OCI-LY1 (cell line): ENCODE results near the gene CPN1.

Experiments
- H2AFZ ChIP-seq: fragments of 200-600 bp; sonication (generic), shearing (Covaris generic); 2 replicates; pipeline ENCODE4 v1.6.0; 2014; ENCODE audit warnings: antibody characterized with exemption, mild to moderate bottlenecking, low read length
- H3F3A ChIP-seq: fragments of 200-600 bp; sonication (generic), shearing (Covaris generic); 2 replicates; pipeline ENCODE4 v1.6.0; 2014; ENCODE audit warnings: mild to moderate bottlenecking, antibody characterized with exemption, low read length, moderate library complexity; ENCODE audit not compliant: insufficient read depth
- H3K27ac ChIP-seq: fragments of 200-600 bp; sonication (generic); 2 replicates; pipeline ENCODE4 v1.5.1; 2014; ENCODE audit warnings: low read length, mixed run types, mild to moderate bottlenecking, low read depth; ENCODE audit not compliant: poor library complexity, severe bottlenecking
- H3K27me3 ChIP-seq: fragments of 200-600 bp; sonication (generic); 2 replicates; pipeline ENCODE4 v1.6.0; 2014; ENCODE audit warnings: antibody characterized with exemption, mild to moderate bottlenecking, low read length, moderate library complexity; ENCODE audit not compliant: insufficient read depth
- H3K36me3 ChIP-seq: fragments of 200-600 bp; sonication (generic); 2 replicates; pipeline ENCODE4 v1.6.1; 2014; ENCODE audit warnings: mild to moderate bottlenecking, antibody characterized with exemption, low read length, moderate library complexity, mixed read lengths; ENCODE audit not compliant: insufficient read depth
- H3K4me1 ChIP-seq: fragments of 200-600 bp; sonication (generic); 2 replicates; pipeline ENCODE4 v1.5.1; 2014; ENCODE audit warnings: mild to moderate bottlenecking, low read length, moderate library complexity; ENCODE audit not compliant: insufficient read depth, severe bottlenecking
- H3K4me2 ChIP-seq: fragments of 200-600 bp; sonication (generic), shearing (Covaris generic); 2 replicates; pipeline ENCODE4 v1.6.1; 2014; ENCODE audit warnings: low read length
- H3K4me3 ChIP-seq: fragments of 200-600 bp; sonication (generic); 2 replicates; pipeline ENCODE4 v1.5.1; 2014; ENCODE audit warnings: low read length, low read depth, mild to moderate bottlenecking, mixed read lengths; ENCODE audit not compliant: poor library complexity, severe bottlenecking
- H3K79me2 ChIP-seq: fragments of 200-600 bp; shearing (Covaris generic); 2 replicates; pipeline ENCODE4 v1.6.1; 2016; ENCODE audit warnings: mixed run types, low read length, mixed read lengths; ENCODE audit not compliant: insufficient read depth
- H3K9ac ChIP-seq: fragments of 200-600 bp; sonication (generic), shearing (Covaris generic); 2 replicates; pipeline ENCODE4 v1.6.1; 2014; ENCODE audit warnings: mild to moderate bottlenecking, low read length, mixed read lengths
- H3K9me2 ChIP-seq: fragments of 200-600 bp; sonication (generic), shearing (Covaris generic); 2 replicates; pipeline ENCODE4 v1.6.1; 2014; ENCODE audit warnings: low read depth, mild to moderate bottlenecking, low read length, mixed read lengths
- H3K9me3 ChIP-seq: fragments of 200-600 bp; shearing (Covaris generic); 2 replicates; pipeline ENCODE4 v1.6.1; 2014; ENCODE audit warnings: low read length, mixed read lengths
- H4K20me1 ChIP-seq: fragments of 200-600 bp; sonication (generic), shearing (Covaris generic); 2 replicates; pipeline ENCODE4 v1.6.0; 2016; ENCODE audit warnings: mild to moderate bottlenecking, low read length; ENCODE audit not compliant: insufficient read depth
- EZH2 ChIP-seq: fragments of 200-600 bp; sonication (generic), shearing (Covaris generic); IDR thresholded peaks from 2 replicates; pipeline ENCODE4 v1.8.0; 2017; ENCODE audit warnings: borderline replicate concordance, mixed run types, mild to moderate bottlenecking, antibody characterized with exemption, low read length, moderate library complexity, mixed read lengths
- TF ChIP-seq, protein P1 (sequence below): fragments of 200-600 bp; sonication (generic), shearing (Covaris generic); IDR thresholded peaks from 2 replicates; pipeline ENCODE4 v1.5.1; 2017; ENCODE audit warnings: mild to moderate bottlenecking, antibody characterized with exemption, low read length, moderate library complexity, mixed read lengths

CPN1 gene

DNA sequence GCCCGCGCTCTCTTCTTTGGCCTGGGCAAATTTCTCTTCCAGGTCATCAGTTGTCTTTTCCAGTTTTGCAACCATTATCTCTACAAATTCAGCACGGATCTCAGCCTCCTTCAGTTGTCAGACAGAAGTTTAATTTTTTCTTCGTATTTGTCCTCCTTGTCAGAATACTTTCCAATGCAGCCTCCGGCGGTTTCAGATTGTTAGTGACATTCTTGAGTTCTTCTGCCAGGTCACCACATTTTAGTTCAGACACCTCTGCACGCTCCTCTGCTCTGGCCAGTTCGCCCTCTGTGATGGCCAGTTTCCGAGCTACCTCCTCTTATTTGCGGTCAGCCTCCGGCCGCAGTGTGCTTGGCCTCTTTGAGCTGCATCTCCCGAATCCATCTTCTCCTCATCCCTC is 32.8 kb upstream of the CPN1 start:
- TF ChIP-seq EZH2: no peak
- TF ChIP-seq, protein P1, sequence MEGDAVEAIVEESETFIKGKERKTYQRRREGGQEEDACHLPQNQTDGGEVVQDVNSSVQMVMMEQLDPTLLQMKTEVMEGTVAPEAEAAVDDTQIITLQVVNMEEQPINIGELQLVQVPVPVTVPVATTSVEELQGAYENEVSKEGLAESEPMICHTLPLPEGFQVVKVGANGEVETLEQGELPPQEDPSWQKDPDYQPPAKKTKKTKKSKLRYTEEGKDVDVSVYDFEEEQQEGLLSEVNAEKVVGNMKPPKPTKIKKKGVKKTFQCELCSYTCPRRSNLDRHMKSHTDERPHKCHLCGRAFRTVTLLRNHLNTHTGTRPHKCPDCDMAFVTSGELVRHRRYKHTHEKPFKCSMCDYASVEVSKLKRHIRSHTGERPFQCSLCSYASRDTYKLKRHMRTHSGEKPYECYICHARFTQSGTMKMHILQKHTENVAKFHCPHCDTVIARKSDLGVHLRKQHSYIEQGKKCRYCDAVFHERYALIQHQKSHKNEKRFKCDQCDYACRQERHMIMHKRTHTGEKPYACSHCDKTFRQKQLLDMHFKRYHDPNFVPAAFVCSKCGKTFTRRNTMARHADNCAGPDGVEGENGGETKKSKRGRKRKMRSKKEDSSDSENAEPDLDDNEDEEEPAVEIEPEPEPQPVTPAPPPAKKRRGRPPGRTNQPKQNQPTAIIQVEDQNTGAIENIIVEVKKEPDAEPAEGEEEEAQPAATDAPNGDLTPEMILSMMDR: no peak
- Histone ChIP-seq H3K36me3 (no peaks in the 10 kb centered on the region), H3K9me3 (no peaks in the 10 kb centered on the region), H2AFZ (no peak overlapping the region), H3K9me2 (no peaks in the 10 kb centered on the region), H4K20me1 (no peaks in the 10 kb centered on the region), H3K9ac (no peak overlapping the region), H3K27me3 (no peaks in the 10 kb centered on the region), H3K79me2 (no peaks in the 10 kb centered on the region), H3K27ac (no peak overlapping the region), H3K4me1 (no peaks in the 10 kb centered on the region), H3K4me2 (no peak overlapping the region), H3K4me3 (no peak overlapping the region), H3F3A (no peaks in the 10 kb centered on the region)

DNA sequence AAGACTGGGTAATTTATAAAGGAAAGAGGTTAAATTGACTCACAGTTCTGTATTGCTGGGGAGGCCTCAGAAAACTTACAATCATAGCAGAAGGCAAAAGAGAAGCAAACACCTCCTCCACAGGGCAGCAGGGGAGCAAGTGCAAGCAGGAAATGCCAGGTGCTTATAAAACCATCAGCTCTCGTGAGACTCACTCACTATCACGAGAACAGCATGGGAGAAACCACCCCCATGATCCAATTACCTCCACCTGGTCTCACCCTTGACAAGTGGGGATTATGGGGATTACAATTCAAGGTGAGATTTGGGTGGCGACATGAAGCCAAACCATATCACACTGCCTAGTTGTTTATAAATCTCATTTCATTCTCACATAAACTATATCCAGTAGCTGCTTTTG is 28.0 kb upstream of the CPN1 start:
- Histone ChIP-seq H4K20me1 (no peaks in the 10 kb centered on the region), H3K4me2 (no peak overlapping the region), H3K36me3 (no peaks in the 10 kb centered on the region), H3K4me3 (no peak overlapping the region), H3F3A (no peaks in the 10 kb centered on the region), H3K9ac (no peak overlapping the region), H2AFZ (no peak overlapping the region), H3K27me3 (no peaks in the 10 kb centered on the region), H3K27ac (no peak overlapping the region), H3K9me3 (no peaks in the 10 kb centered on the region), H3K79me2 (no peaks in the 10 kb centered on the region), H3K9me2 (no peaks in the 10 kb centered on the region), H3K4me1 (no peaks in the 10 kb centered on the region)
- TF ChIP-seq EZH2: no peak
- TF ChIP-seq, protein P1: no peak

DNA sequence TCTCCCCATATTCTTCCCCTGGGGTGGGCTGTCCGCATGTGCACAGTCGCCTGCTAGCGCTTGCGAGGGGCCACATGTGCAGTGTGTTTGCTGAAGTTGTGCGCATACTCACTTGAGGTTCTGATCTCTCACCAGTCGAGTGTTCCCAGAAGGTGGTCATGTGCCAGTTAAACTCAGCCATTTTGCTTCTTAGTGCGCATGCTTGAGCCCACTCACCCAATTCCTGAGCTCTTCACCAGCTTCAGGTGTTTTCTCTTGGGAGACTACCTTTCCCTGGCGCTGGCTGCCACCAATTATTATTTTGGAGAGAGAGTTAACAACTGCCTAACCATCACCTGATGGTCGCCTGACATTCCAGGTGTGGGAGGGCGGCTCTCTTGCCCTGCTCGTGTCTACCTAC is 25.2 kb upstream of the CPN1 start:
- H3K27ac ChIP-seq: no peak overlapping the region
- H3K4me3 ChIP-seq: no peak overlapping the region
- no peak overlapping the region for H2AFZ ChIP-seq
- no peaks in the 10 kb centered on the region for H3K9me2 ChIP-seq
- H3K9ac ChIP-seq: no peak overlapping the region
- no peaks in the 10 kb centered on the region for H3F3A ChIP-seq
- no peak overlapping the region for H3K4me2 ChIP-seq
- H3K36me3 ChIP-seq: no peaks in the 10 kb centered on the region
- no peaks in the 10 kb centered on the region for H3K4me1 ChIP-seq
- no peaks in the 10 kb centered on the region for H3K79me2 ChIP-seq
- TF ChIP-seq, protein P1: no peak
- no peak for TF ChIP-seq EZH2
- H3K9me3 ChIP-seq: no peaks in the 10 kb centered on the region
- no peaks in the 10 kb centered on the region for H4K20me1 ChIP-seq
- no peaks in the 10 kb centered on the region for H3K27me3 ChIP-seq
